Lung (tissue), 12 donors: ENCODE results near the gene NARF. TPM values are rescaled to one million over a fixed set of nuclear protein-coding genes. Genes with fewer than 3 reads are reported as not detected.

Experiments used
- ATAC-seq: fragments of 200-7000 bp; cut with Tn5 transposase; one replicate; pipeline ENCODE4 v1.9.1; 2020; ENCODE audit warnings: moderate number of reproducible peaks; ENCODE audit not compliant: insufficient read depth, low FRiP score
- DNase-seq, 3 donors: peaks; one replicate each; pipeline ENCODE4 v3.0.0-alpha.2; 2013 to 2017
- H3K27ac ChIP-seq, 2 donors: one replicate each; pipeline ENCODE4 v1.5.1; 2013; ENCODE audit warnings: mild to moderate bottlenecking in 2 of 2, moderate library complexity in 2 of 2, control low read depth in 1 of 2, inconsistent platforms in 1 of 2, low read depth in 1 of 2, low read length in 1 of 2
- H3K27me3 ChIP-seq, 3 donors: one replicate each; pipeline ENCODE4 v1.5.1; 2013; ENCODE audit warnings: low read length in 2 of 3; ENCODE audit not compliant: control insufficient read depth in 3 of 3, insufficient read depth in 3 of 3
- H3K36me3 ChIP-seq, 4 donors: one replicate each; pipeline ENCODE4 v1.5.1; 2013; ENCODE audit warnings: low read length in 4 of 4, mild to moderate bottlenecking in 1 of 4, moderate library complexity in 1 of 4; ENCODE audit not compliant: control insufficient read depth in 4 of 4, insufficient read depth in 4 of 4
- H3K4me1 ChIP-seq, 5 donors: one replicate each; pipeline ENCODE4 v1.5.1; 2013; ENCODE audit warnings: low read length in 5 of 5, mild to moderate bottlenecking in 2 of 5, moderate library complexity in 1 of 5; ENCODE audit not compliant: control insufficient read depth in 5 of 5, insufficient read depth in 5 of 5
- H3K4me3 ChIP-seq: one replicate; pipeline ENCODE4 v1.5.1; 2013; ENCODE audit warnings: mild to moderate bottlenecking, control low read depth, moderate library complexity
- H3K9ac ChIP-seq, 2 donors: one replicate each; pipeline ENCODE4 v1.5.1; 2013; ENCODE audit warnings: low read length in 2 of 2, control low read depth in 1 of 2; ENCODE audit not compliant: insufficient read depth in 1 of 2
- H3K9me3 ChIP-seq, 4 donors: one replicate each; pipeline ENCODE4 v1.5.1; 2013; ENCODE audit warnings: low read length in 3 of 4, mild to moderate bottlenecking in 1 of 4, moderate library complexity in 1 of 4; ENCODE audit not compliant: control insufficient read depth in 4 of 4, insufficient read depth in 3 of 4
- CTCF ChIP-seq: IDR thresholded peaks from 2 replicates; pipeline ENCODE4 v1.5.1; 2012; ENCODE audit warnings: mild to moderate bottlenecking; ENCODE audit errors: control extremely low read depth, extremely low read depth
- WGBS, 2 donors: extraction: QIAGEN DNeasy Blood & Tissue Kit; methylation state at CpG; one replicate each; pipeline ENCODE4 v1.1.7; 2013; 5-methylcytosine and 5-hydroxymethylcytosine counted together
- polyA plus RNA-seq, 2 donors: library from polyadenylated mRNA; stranded (reverse); fragments of 200-250 nt; gene quantifications; one replicate each; pipeline ENCODE4 v1.2.1, GENCODE V29; 2013
- total RNA-seq, 2 donors: library from RNA; depleted of rRNA in 1 of 2; stranded (reverse); fragments of >200 nt in 1 of 2; gene quantifications; one replicate each; pipeline ENCODE4 v1.2.1, GENCODE V29; 2014 to 2021
- donor health status: control.
- donor health status: control.
- donor health status: Bipolar disorder and iron deficiency.
- donor health status: healthy.
- donor health status: DM: yes; HTN: yes; CAD: no.

Gene NARF
- total and polyA plus RNA-seq, 4 donors = 54.7 to 60.1 (median 58.7) TPM

- no peak overlapping the region for H3K9ac ChIP-seq
Measured at GRCh38 chr17:82428546-82428945, 30.0 kb upstream of the NARF start.

GRCh38 chr17:82429824-82430223 is 28.7 kb upstream of the NARF start:
- H3K9me3 ChIP-seq = no peaks in the 10 kb centered on the region
- no peak overlapping the region for H3K27ac ChIP-seq
- DNase-seq (no peak), ATAC-seq (no peak)
- no peaks in the 10 kb centered on the region for H3K4me1 ChIP-seq
- no peaks in the 10 kb centered on the region for H3K27me3 ChIP-seq
- TF ChIP-seq CTCF = no peak
- peaks cover 0 to 12% (median 0%) of the 10 kb centered on the region in 4 donors for H3K36me3 ChIP-seq
- WGBS, 2 donors = 81 to 88% methylated on average over 7 of the region's 7 CpGs
- H3K9ac ChIP-seq = no peak overlapping the region
- H3K4me3 ChIP-seq = no peak overlapping the region

More at GRCh38 chr17:82428546-82428945, 30.0 kb upstream of the NARF start:
- Histone ChIP-seq H3K4me3 (no peak overlapping the region), H3K27me3 (no peaks in the 10 kb centered on the region), H3K27ac (no peak overlapping the region), H3K4me1 (no peaks in the 10 kb centered on the region), H3K9me3 (no peaks in the 10 kb centered on the region), H3K36me3 (peaks cover 0 to 6% (median 0%) of the 10 kb centered on the region in 4 donors)
- ATAC-seq (no peak), DNase-seq (no peak)
- 94 to 98% methylated on average over 3 of the region's 3 CpGs for WGBS, 2 donors
- TF ChIP-seq CTCF = no peak

- 87 to 88% methylated on average over 8 of the region's 8 CpGs for WGBS, 2 donors
- H3K36me3 ChIP-seq = peaks cover 0 to 30% (median 5%) of the 10 kb centered on the region in 4 donors
- ATAC-seq (no peak), DNase-seq (no peak)
- TF ChIP-seq CTCF = no peak
- H3K27ac ChIP-seq = no peak overlapping the region
- no peaks in the 10 kb centered on the region for H3K9me3 ChIP-seq
- no peak overlapping the region for H3K9ac ChIP-seq
- no peaks in the 10 kb centered on the region for H3K4me1 ChIP-seq
- no peak overlapping the region for H3K4me3 ChIP-seq
- no peaks in the 10 kb centered on the region for H3K27me3 ChIP-seq
Measured at GRCh38 chr17:82432017-82432416, 26.5 kb upstream of the NARF start.

GRCh38 chr17:82433560-82434215 is 24.9 kb upstream of the NARF start:
- TF ChIP-seq CTCF = no peak
- 88 to 93% methylated on average over 32 of the region's 32 CpGs for WGBS, 2 donors
- no peak for ATAC-seq

More at GRCh38 chr17:82433560-82434215, 24.9 kb upstream of the NARF start:
- Histone ChIP-seq H3K27ac (no peak overlapping the region), H3K27me3 (no peaks in the 10 kb centered on the region), H3K4me3 (no peak overlapping the region), H3K36me3 (peaks cover 0 to 36% (median 5%) of the 10 kb centered on the region in 4 donors), H3K4me1 (no peaks in the 10 kb centered on the region), H3K9me3 (no peaks in the 10 kb centered on the region), H3K9ac (no peak overlapping the region)
- no peak for DNase-seq
